DND-41 (cell line): ENCODE results near the gene ADCY9.
"Not testable (repeated sequence)": the region's sequence is repeated elsewhere in the genome, so short reads cannot be mapped to it uniquely, and the experiment has no call there.

Source experiments
- EZH2 ChIP-seq: IDR thresholded peaks from 3 replicates; pipeline ENCODE4 v1.6.1; 2012; ENCODE audit warnings: borderline replicate concordance, low read depth, mild to moderate bottlenecking, moderate library complexity, low read length, inconsistent platforms; ENCODE audit not compliant: severe bottlenecking
- TF ChIP-seq, protein P1 (sequence below): IDR thresholded peaks from 2 replicates; pipeline ENCODE4 v1.5.1; 2012; ENCODE audit warnings: borderline replicate concordance, low read length, moderate library complexity, mild to moderate bottlenecking; ENCODE audit not compliant: poor library complexity, severe bottlenecking; ENCODE audit errors: extremely low read depth

DNA sequence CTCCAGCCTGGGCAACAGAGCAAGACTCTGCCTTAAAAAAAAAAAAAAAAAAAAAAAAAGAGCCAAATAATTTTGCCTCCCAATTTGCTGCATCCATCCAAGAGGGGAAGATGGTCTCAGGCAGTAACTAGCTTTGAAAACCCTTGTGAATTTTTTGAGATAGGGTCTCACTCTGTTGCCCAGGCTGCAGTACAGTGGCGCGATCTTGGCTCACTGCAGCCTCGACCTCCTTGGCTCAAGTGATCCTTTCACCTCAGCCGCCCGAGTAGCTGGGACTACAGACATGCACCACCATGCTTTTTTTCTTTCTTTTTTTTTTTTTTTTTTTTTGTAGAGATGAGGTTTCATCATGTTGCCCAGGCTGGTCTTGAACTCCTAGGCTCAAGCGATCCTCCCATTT, 70.7 kb downstream of the ADCY9 start:
- not testable (repeated sequence) for TF ChIP-seq EZH2
- TF ChIP-seq, protein P1, sequence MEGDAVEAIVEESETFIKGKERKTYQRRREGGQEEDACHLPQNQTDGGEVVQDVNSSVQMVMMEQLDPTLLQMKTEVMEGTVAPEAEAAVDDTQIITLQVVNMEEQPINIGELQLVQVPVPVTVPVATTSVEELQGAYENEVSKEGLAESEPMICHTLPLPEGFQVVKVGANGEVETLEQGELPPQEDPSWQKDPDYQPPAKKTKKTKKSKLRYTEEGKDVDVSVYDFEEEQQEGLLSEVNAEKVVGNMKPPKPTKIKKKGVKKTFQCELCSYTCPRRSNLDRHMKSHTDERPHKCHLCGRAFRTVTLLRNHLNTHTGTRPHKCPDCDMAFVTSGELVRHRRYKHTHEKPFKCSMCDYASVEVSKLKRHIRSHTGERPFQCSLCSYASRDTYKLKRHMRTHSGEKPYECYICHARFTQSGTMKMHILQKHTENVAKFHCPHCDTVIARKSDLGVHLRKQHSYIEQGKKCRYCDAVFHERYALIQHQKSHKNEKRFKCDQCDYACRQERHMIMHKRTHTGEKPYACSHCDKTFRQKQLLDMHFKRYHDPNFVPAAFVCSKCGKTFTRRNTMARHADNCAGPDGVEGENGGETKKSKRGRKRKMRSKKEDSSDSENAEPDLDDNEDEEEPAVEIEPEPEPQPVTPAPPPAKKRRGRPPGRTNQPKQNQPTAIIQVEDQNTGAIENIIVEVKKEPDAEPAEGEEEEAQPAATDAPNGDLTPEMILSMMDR, result not testable (repeated sequence)
